Subcutaneous adipose tissue (tissue), 4 donors: ENCODE data around the gene PFKFB3. TPM values are rescaled to one million over a fixed set of nuclear protein-coding genes. Genes with fewer than 3 reads are reported as not detected.

Experiments
- CTCF ChIP-seq: fragments of 450-650 bp; IDR thresholded peaks from one replicate; pipeline ENCODE4 v1.5.1; 2016; ENCODE audit warnings: low read depth, mild to moderate bottlenecking, control low read depth, antibody characterized with exemption, moderate library complexity
- total RNA-seq, 4 donors: library from RNA; depleted of rRNA; stranded (reverse); fragments of >200 nt; gene quantifications; one replicate each; pipeline ENCODE4 v1.1.0, GENCODE V29; 2016

PFKFB3 gene
- total RNA-seq, 4 donors from 2014 or later = 383 to 1,460 (median 500) TPM

DNA sequence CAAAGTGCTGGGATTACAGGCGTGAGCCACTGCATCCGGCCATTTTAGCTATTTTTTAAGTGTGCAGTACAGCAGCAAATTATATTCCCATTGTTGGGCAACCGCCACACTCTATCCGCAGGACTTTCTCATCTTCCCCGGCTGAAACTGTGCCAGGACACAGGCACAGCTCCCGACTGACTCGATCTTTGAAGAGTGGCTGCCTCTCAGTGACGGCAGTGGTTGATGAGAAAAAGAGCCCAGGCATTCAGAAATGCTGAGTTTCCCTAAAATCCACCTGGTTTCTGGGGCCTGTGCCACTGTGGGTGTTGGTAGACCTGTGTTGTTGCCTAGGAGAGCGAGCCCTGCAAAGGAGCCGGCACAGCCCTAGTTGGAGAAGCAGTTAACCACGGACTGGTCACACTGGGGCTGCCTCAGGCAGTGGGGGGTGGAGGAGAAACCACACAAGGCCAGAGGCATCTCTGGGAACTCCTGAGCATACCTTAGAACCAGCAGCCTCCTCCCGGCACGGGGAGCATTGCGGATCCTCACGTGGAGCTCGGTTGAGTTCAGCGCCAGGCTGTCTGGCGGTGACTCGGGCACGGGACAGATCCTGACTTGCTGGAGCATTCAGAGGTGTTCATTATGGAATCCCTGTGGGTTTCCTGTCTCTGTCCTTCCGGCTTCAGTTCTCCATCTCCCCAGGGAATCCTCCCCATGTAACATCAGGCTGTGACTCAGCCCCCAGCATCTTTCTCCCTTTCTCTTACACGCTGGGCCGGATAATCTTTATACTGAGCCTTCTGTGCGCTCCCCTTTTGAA, 16.2 kb downstream of the PFKFB3 start:
- TF ChIP-seq CTCF = no peak

DNA sequence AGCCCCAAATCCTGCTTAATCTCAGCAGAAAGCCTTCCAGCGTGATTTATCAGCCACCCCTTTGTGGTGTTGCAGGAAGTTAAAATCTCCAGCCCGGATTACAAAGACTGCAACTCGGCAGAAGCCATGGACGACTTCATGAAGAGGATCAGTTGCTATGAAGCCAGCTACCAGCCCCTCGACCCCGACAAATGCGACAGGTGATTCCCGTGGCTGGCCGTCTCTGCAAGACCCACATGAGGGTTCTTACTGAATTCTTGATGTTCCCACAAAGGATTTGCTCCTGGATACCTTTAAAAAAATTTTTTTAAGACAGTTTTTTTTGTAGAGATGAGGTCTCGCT, 16.7 kb downstream of the PFKFB3 start:
- no peak for TF ChIP-seq CTCF

GRCh38 chr10:6220418-6221191, 17.9 kb downstream of the PFKFB3 start:
- TF ChIP-seq CTCF = no peak

- no peak for TF ChIP-seq CTCF
Measured at GRCh38 chr10:6221192-6221940, 18.6 kb downstream of the PFKFB3 start.

DNA sequence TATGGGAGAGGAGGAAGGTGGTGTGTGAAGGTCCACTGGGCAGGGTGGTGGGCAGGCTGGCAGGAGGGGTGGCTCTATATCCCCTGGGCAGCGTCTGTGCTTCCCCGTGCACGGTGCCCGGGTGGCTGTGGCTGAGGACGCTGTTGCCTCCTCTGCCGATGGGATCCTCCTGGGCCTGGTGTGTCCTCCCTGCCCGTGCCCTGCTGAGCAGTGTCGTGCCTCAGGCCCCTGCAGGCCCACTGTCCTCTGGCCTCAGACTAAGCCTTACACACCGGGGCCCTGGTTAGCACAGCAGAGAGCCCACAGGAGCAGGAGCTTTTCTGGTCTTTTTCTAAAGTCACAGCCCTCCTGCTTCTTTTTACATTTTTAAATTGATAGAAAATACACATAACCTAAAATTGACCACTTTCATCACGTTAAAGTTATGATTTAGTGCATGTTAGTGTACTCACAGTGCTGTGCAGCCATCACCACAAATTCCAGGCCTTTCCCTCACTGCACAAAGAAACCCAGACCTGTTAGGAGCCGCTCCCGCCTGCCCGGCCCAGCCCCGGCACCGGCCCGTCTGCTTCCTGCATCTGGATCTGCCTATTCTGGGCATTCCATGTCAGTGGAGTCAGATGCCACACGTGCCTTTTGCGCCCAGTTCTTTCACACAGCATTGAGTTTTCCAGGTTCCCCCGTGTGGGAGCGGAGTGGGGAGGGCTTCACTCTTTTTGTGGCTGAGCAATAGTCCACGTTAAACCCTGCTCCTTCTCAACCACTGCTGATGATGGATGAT, 19.4 kb downstream of the PFKFB3 start:
- no peak for TF ChIP-seq CTCF

DNA sequence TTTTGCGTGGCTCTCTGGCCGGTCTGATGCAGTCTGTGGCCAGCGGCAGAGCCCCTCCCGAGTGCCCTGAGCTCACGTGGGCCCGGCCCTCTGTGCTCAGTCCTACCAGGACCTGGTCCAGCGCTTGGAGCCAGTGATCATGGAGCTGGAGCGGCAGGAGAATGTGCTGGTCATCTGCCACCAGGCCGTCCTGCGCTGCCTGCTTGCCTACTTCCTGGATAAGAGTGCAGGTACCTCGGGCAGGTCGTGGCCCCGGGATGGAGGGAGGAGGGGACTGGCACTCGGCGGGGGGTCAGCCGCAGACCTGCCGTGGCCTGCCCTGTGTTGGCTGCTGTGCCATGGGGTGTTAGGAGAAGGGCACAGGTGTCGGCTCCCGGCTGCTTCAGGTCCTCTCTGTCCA, 20.0 kb downstream of the PFKFB3 start:
- TF ChIP-seq CTCF = no peak
